Neural cell (in vitro differentiated cells): ENCODE data around the gene COL18A1. TPM values are rescaled to one million over a fixed set of nuclear protein-coding genes. Genes with fewer than 3 reads are reported as not detected.

ENCODE experiments used
- H2AFZ ChIP-seq: fragments of 200-600, 300-800 bp; sonication (generic), shearing (Covaris generic); 2 replicates; pipeline ENCODE4 v1.6.0; 2014; ENCODE audit warnings: low read depth, mild to moderate bottlenecking, antibody characterized with exemption, low read length, moderate library complexity
- H3F3A ChIP-seq: fragments of 200-600 bp; shearing (Covaris generic); 2 replicates; pipeline ENCODE4 v1.6.1; 2016; ENCODE audit warnings: mild to moderate bottlenecking, moderate library complexity, mixed read lengths, antibody characterized with exemption, low read length; ENCODE audit not compliant: insufficient read depth, poor library complexity, severe bottlenecking
- H3K27ac ChIP-seq: fragments of 200-600, 300-800 bp; sonication (generic), shearing (Covaris generic); 2 replicates; pipeline ENCODE4 v1.5.1; 2014; ENCODE audit warnings: mild to moderate bottlenecking, low read length, moderate library complexity
- H3K27me3 ChIP-seq: fragments of 300-800, 200-600 bp; sonication (generic), shearing (Covaris generic); 2 replicates; pipeline ENCODE4 v1.6.0; 2014; ENCODE audit warnings: mild to moderate bottlenecking, low read depth, low read length, moderate library complexity; ENCODE audit not compliant: insufficient read depth
- H3K36me3 ChIP-seq: fragments of 300-800, 200-600 bp; sonication (generic), shearing (Covaris generic); 2 replicates; pipeline ENCODE4 v1.5.1; 2014; ENCODE audit warnings: mild to moderate bottlenecking, antibody characterized with exemption, low read length, moderate library complexity; ENCODE audit not compliant: insufficient read depth
- H3K4me2 ChIP-seq: fragments of 300-800, 200-600 bp; sonication (generic), shearing (Covaris generic); 2 replicates; pipeline ENCODE4 v1.6.0; 2014; ENCODE audit warnings: mild to moderate bottlenecking, low read length
- H3K4me3 ChIP-seq: fragments of 300-800, 200-600 bp; sonication (generic), shearing (Covaris generic); 2 replicates; pipeline ENCODE4 v1.5.1; 2014; ENCODE audit warnings: mild to moderate bottlenecking, low read length, moderate library complexity
- H3K79me2 ChIP-seq: fragments of 200-600 bp; shearing (Covaris generic); replicated peaks from 2 replicates; pipeline ENCODE4 v1.6.0; 2014; ENCODE audit warnings: mild to moderate bottlenecking, low read length, moderate library complexity; ENCODE audit not compliant: insufficient read depth
- H3K9ac ChIP-seq: fragments of 300-800, 200-600 bp; sonication (generic), shearing (Covaris generic); 2 replicates; pipeline ENCODE4 v1.6.1; 2016; ENCODE audit warnings: mild to moderate bottlenecking, low read length, mixed read lengths
- H3K9me2 ChIP-seq: fragments of 200-600 bp; shearing (Covaris generic); 2 replicates; pipeline ENCODE4 v1.6.1; 2016; ENCODE audit warnings: mild to moderate bottlenecking, low read length, mixed read lengths; ENCODE audit not compliant: insufficient read depth
- H3K9me3 ChIP-seq: fragments of 200-600, 300-800 bp; sonication (generic), shearing (Covaris generic); 2 replicates; pipeline ENCODE4 v1.6.1; 2016; ENCODE audit warnings: mild to moderate bottlenecking, mixed run types, low read length, moderate library complexity, mixed read lengths
- H4K20me1 ChIP-seq: fragments of 200-600 bp; shearing (Covaris generic); 2 replicates; pipeline ENCODE4 v1.6.1; 2016; ENCODE audit warnings: mild to moderate bottlenecking, mixed run types; ENCODE audit not compliant: insufficient read depth
- CTCF ChIP-seq: fragments of 450-650 bp; IDR thresholded peaks from 2 replicates; pipeline ENCODE4 v1.5.1; 2014; ENCODE audit warnings: antibody characterized with exemption, mild to moderate bottlenecking, moderate library complexity; ENCODE audit not compliant: poor library complexity, severe bottlenecking
- EP300 ChIP-seq: fragments of 450-650 bp; conservative IDR thresholded peaks from 2 replicates; pipeline ENCODE4 v1.6.1; 2014; ENCODE audit warnings: antibody characterized with exemption, mild to moderate bottlenecking, moderate library complexity; ENCODE audit not compliant: poor library complexity, severe bottlenecking
- EZH2 ChIP-seq: fragments of 200-600, 300-800 bp; shearing (Covaris generic), sonication (generic); IDR thresholded peaks from 2 replicates; pipeline ENCODE4 v1.6.1; 2014; ENCODE audit warnings: antibody characterized with exemption, low read length, borderline replicate concordance, mild to moderate bottlenecking; ENCODE audit not compliant: insufficient read depth, poor library complexity, severe bottlenecking
- MXI1 ChIP-seq: fragments of 450-650 bp; conservative IDR thresholded peaks from 2 replicates; pipeline ENCODE4 v1.6.1; 2014; ENCODE audit warnings: antibody characterized with exemption, mild to moderate bottlenecking; ENCODE audit not compliant: poor library complexity, severe bottlenecking
- POLR2AphosphoS5 ChIP-seq: IDR thresholded peaks from 2 replicates; pipeline ENCODE4 v1.6.1; 2012
- RAD21 ChIP-seq: fragments of 450-650 bp; conservative IDR thresholded peaks from 2 replicates; pipeline ENCODE4 v1.6.1; 2014; ENCODE audit warnings: antibody characterized with exemption, mild to moderate bottlenecking, moderate library complexity
- REST ChIP-seq: IDR thresholded peaks from 2 replicates; pipeline ENCODE4 v1.6.1; 2012; ENCODE audit warnings: borderline replicate concordance
- SMC3 ChIP-seq: fragments of 450-650 bp; conservative IDR thresholded peaks from 2 replicates; pipeline ENCODE4 v1.6.1; 2014; ENCODE audit warnings: antibody characterized with exemption, mild to moderate bottlenecking, moderate library complexity; ENCODE audit not compliant: poor library complexity
- TAF1 ChIP-seq: IDR thresholded peaks from 2 replicates; pipeline ENCODE4 v1.6.1; 2012; ENCODE audit warnings: low read depth
- polyA plus RNA-seq: library from polyadenylated mRNA; depleted of rRNA; stranded (reverse); fragments of >200 nt; gene quantifications from 2 replicates; pipeline ENCODE4 v1.2.3, GENCODE V29; 2014

The COL18A1 gene
- polyA plus RNA-seq, 1 donor from 2014 or later = 2.5 TPM

GRCh38 chr21:45374826-45375455 lies 30.0 kb upstream of the COL18A1 start:
- Histone ChIP-seq H3K9ac (no peak overlapping the region), H3K9me2 (no peaks in the 10 kb centered on the region), H3K27ac (no peak overlapping the region), H4K20me1 (no peaks in the 10 kb centered on the region), H3K36me3 (no peaks in the 10 kb centered on the region), H3K4me2 (no peak overlapping the region), H3F3A (no peaks in the 10 kb centered on the region), H3K4me3 (no peak overlapping the region), H3K27me3 (peaks cover 27% of the 10 kb centered on the region), H2AFZ (no peak overlapping the region), H3K79me2 (no peaks in the 10 kb centered on the region), H3K9me3 (peaks cover 3% of the 10 kb centered on the region)
- no peak for TF ChIP-seq MXI1
- TF ChIP-seq EZH2 = no peak
- no peak for TF ChIP-seq TAF1
- TF ChIP-seq SMC3 = no peak
- TF ChIP-seq EP300 = no peak
- no peak for TF ChIP-seq POLR2AphosphoS5
- TF ChIP-seq CTCF = no peak
- TF ChIP-seq RAD21 = no peak
- no peak for TF ChIP-seq REST

GRCh38 chr21:45376459-45377324 lies 28.3 kb upstream of the COL18A1 start:
- Histone ChIP-seq H3K9ac (no peak overlapping the region), H3K36me3 (no peaks in the 10 kb centered on the region)

More at GRCh38 chr21:45376459-45377324, 28.3 kb upstream of the COL18A1 start:
- H3F3A ChIP-seq = no peaks in the 10 kb centered on the region
- peaks cover 27% of the 10 kb centered on the region for H3K27me3 ChIP-seq
- TF ChIP-seq EP300 (no peak), CTCF (no peak), EZH2 (no peak), SMC3 (no peak), RAD21 (no peak), REST (no peak), POLR2AphosphoS5 (no peak)
- no peak overlapping the region for H3K4me3 ChIP-seq
- no peaks in the 10 kb centered on the region for H3K9me2 ChIP-seq
- H3K4me2 ChIP-seq = no peak overlapping the region
- no peaks in the 10 kb centered on the region for H4K20me1 ChIP-seq
- H3K27ac ChIP-seq = no peak overlapping the region
- H2AFZ ChIP-seq = no peak overlapping the region
- H3K9me3 ChIP-seq = peaks cover 3% of the 10 kb centered on the region
- H3K79me2 ChIP-seq = no peaks in the 10 kb centered on the region
